GM21423 (cell line): ENCODE results near the gene CCS.
A peak's percentile ranks its signal among the peaks of the same experiment; 100 is the strongest.
"Not testable (repeated sequence)": the region's sequence is repeated elsewhere in the genome, so short reads cannot be mapped to it uniquely, and the experiment has no call there.

ENCODE experiments used
- ATAC-seq: cut with Tn5 transposase; IDR thresholded peaks from one replicate; pipeline ENCODE4 v1.9.1; 2021; ENCODE audit warnings: mild to moderate bottlenecking, moderate library complexity; ENCODE audit not compliant: unreplicated experiment

The CCS gene

GRCh38 chr11:66589996-66590675, 2.8 kb upstream of the CCS start:
- ATAC-seq: no peak

- no peak for ATAC-seq
Measured at GRCh38 chr11:66591175-66591574, 1.8 kb upstream of the CCS start.

- ATAC-seq: no peak
Measured at GRCh38 chr11:66593303-66593635, 284 bp downstream of the CCS start.

GRCh38 chr11:66593650-66594049, 665 bp downstream of the CCS start:
- ATAC-seq: no peak

GRCh38 chr11:66595245-66595904, 2.4 kb downstream of the CCS start:
- no peak for ATAC-seq

GRCh38 chr11:66598993-66599392, 6.0 kb downstream of the CCS start:
- no peak for ATAC-seq

- no peak for ATAC-seq
Measured at GRCh38 chr11:66600219-66600618, 7.2 kb downstream of the CCS start.

GRCh38 chr11:66600631-66601233, 7.7 kb downstream of the CCS start:
- no peak for ATAC-seq

GRCh38 chr11:66603072-66603471, 10.1 kb downstream of the CCS start:
- no peak for ATAC-seq

GRCh38 chr11:66604155-66604554, 11.2 kb downstream of the CCS start:
- no peak for ATAC-seq

GRCh38 chr11:66606608-66607007, 13.6 kb downstream of the CCS start:
- not testable (repeated sequence) for ATAC-seq

GRCh38 chr11:66607126-66607834, 14.3 kb downstream of the CCS start:
- ATAC-seq: no peak

- ATAC-seq: no peak
Measured at GRCh38 chr11:66609721-66610617, 17.0 kb downstream of the CCS start.

GRCh38 chr11:66612458-66612857, 19.5 kb downstream of the CCS start:
- ATAC-seq: no peak

- no peak for ATAC-seq
Measured at GRCh38 chr11:66614073-66614472, 21.1 kb downstream of the CCS start.

GRCh38 chr11:66616379-66617154, 23.6 kb downstream of the CCS start, which contains the start of gene RBM14:
TSS of gene RBM14 (plus strand) at chr11:66616630. CDS start at chr11:66616721, 91 bp downstream.
- peak; percentile 90 for ATAC-seq

- ATAC-seq: no peak
Measured at GRCh38 chr11:66617155-66617834, 24.3 kb downstream of the CCS start.

GRCh38 chr11:66619080-66619554, 26.1 kb downstream of the CCS start:
- ATAC-seq: no peak

GRCh38 chr11:66624450-66624849, 31.5 kb downstream of the CCS start:
- no peak for ATAC-seq
